GM12878 (cell line): ENCODE results near the gene LSM5. TPM values are rescaled to one million over a fixed set of nuclear protein-coding genes. Genes with fewer than 3 reads are reported as not detected.
A peak's percentile ranks its signal among the peaks of the same experiment; 100 is the strongest.

Source experiments
- BACH1 ChIP-seq: fragments of 450-650 bp; IDR thresholded peaks from 2 replicates; pipeline ENCODE4 v1.6.1; 2017; ENCODE audit warnings: mild to moderate bottlenecking, borderline replicate concordance
- BCL3 ChIP-seq: IDR thresholded peaks from 2 replicates; pipeline ENCODE4 v1.6.1; 2011; ENCODE audit warnings: borderline replicate concordance, low read depth, mild to moderate bottlenecking, moderate library complexity, low read length; ENCODE audit not compliant: insufficient read depth, poor library complexity, severe bottlenecking
- BCLAF1 ChIP-seq: fragments of 450-650 bp; IDR thresholded peaks from 2 replicates; pipeline ENCODE4 v1.6.1; 2017; ENCODE audit warnings: antibody characterized with exemption, mild to moderate bottlenecking, moderate library complexity
- CBFB ChIP-seq: IDR thresholded peaks from 2 replicates; pipeline ENCODE4 v1.6.1; 2016; ENCODE audit warnings: antibody characterized with exemption, low read depth
- CHD4 ChIP-seq: fragments of 200-600 bp; sonication (generic); IDR thresholded peaks from 2 replicates; pipeline ENCODE4 v1.6.1; 2016; ENCODE audit warnings: mild to moderate bottlenecking
- JUNB ChIP-seq: IDR thresholded peaks from 2 replicates; pipeline ENCODE4 v1.6.1; 2016; ENCODE audit warnings: antibody characterized with exemption, mild to moderate bottlenecking
- NBN ChIP-seq: fragments of 450-650 bp; IDR thresholded peaks from 2 replicates; pipeline ENCODE4 v1.6.1; 2016
- NFYA ChIP-seq: IDR thresholded peaks from 2 replicates; pipeline ENCODE4 v1.6.1; 2011; ENCODE audit warnings: low read depth, mild to moderate bottlenecking, low read length, improper control_type of control experiment, borderline replicate concordance
- NFYB ChIP-seq: IDR thresholded peaks from 2 replicates; pipeline ENCODE4 v1.6.1; 2011; ENCODE audit warnings: low read depth, mild to moderate bottlenecking, low read length, improper control_type of control experiment, moderate library complexity; ENCODE audit not compliant: insufficient read depth
- POU2F2 ChIP-seq: IDR thresholded peaks from 3 replicates; pipeline ENCODE4 v1.6.1; 2011; ENCODE audit warnings: low read depth, mild to moderate bottlenecking, low read length, borderline replicate concordance
- SIX5 ChIP-seq: IDR thresholded peaks from 2 replicates; pipeline ENCODE4 v1.6.1; 2011; ENCODE audit warnings: mild to moderate bottlenecking, low read depth, low read length, moderate library complexity; ENCODE audit not compliant: severe bottlenecking
- SUPT20H ChIP-seq: IDR thresholded peaks from 2 replicates; pipeline ENCODE4 v1.6.1; 2011; ENCODE audit warnings: low read depth, mild to moderate bottlenecking, low read length, moderate library complexity, borderline replicate concordance; ENCODE audit not compliant: control insufficient read depth
- TCF3 ChIP-seq: IDR thresholded peaks from 2 replicates; pipeline ENCODE4 v1.6.1; 2012; ENCODE audit warnings: low read depth, mild to moderate bottlenecking, low read length, borderline replicate concordance; ENCODE audit not compliant: insufficient read depth
- USF1 ChIP-seq: IDR thresholded peaks from 2 replicates; pipeline ENCODE4 v1.6.1; 2011; ENCODE audit warnings: borderline replicate concordance, low read depth, mild to moderate bottlenecking, moderate library complexity, mixed read lengths, low read length; ENCODE audit not compliant: insufficient read depth; ENCODE audit errors: extremely low read length
- polyA plus RNA-seq, 11 experiments: library from polyadenylated mRNA; depleted of rRNA in 4 of 11; unstranded in 6 of 11; stranded (reverse) in 5 of 11; fragments of >200 nt; fragmentation: Nextera tagmentation in 4 of 11; fragmentation: Illumina TruSeq in 1 of 11; extraction: Ambion mirVana in 4 of 11; extraction: Trizol in 1 of 11; gene quantifications; 1 replicate in 1 of 11; 2 replicates in 10 of 11; pipeline versions ENCODE4 v1.2.1 to v1.2.3, GENCODE V29; 2011 to 2016; ENCODE audit warnings: inconsistent platforms in 2 of 11, missing spikeins in 2 of 11, low read depth in 1 of 11
- total RNA-seq, 4 experiments: library from RNA; depleted of rRNA in 3 of 4; stranded (reverse); fragments of >200 nt in 3 of 4; fragmentation: Illumina TruSeq in 1 of 4; extraction: Trizol in 1 of 4; gene quantifications; 2 replicates each; pipeline versions ENCODE4 v1.2.1 to v1.2.3, GENCODE V29; 2013 to 2021
- TF ChIP-seq, protein P1 (sequence below): IDR thresholded peaks from 2 replicates; pipeline ENCODE4 v1.6.1; 2012; ENCODE audit warnings: improper control_type of control experiment, low read depth, low read length; ENCODE audit not compliant: insufficient replicate concordance
- TF ChIP-seq, protein P2 (sequence below): IDR thresholded peaks from 2 replicates; pipeline ENCODE4 v1.6.1; 2012; ENCODE audit warnings: low read depth, low read length, improper control_type of control experiment

Gene LSM5
- total and polyA plus RNA-seq, 10 of the 15 experiments (the other 5 are each of a cell fraction or from before 2014, with no cell fraction given), result 29.4 to 538 (median 145) TPM

- peak; percentile 88 for TF ChIP-seq USF1
- TF ChIP-seq JUNB, result no peak
- peak; percentile 63; the same call in 1 of the 2 replicates for TF ChIP-seq TCF3
- TF ChIP-seq CBFB, result no peak; the same call in 1 of the 2 replicates
- peak; percentile 83 for TF ChIP-seq BACH1
- TF ChIP-seq, protein P1, sequence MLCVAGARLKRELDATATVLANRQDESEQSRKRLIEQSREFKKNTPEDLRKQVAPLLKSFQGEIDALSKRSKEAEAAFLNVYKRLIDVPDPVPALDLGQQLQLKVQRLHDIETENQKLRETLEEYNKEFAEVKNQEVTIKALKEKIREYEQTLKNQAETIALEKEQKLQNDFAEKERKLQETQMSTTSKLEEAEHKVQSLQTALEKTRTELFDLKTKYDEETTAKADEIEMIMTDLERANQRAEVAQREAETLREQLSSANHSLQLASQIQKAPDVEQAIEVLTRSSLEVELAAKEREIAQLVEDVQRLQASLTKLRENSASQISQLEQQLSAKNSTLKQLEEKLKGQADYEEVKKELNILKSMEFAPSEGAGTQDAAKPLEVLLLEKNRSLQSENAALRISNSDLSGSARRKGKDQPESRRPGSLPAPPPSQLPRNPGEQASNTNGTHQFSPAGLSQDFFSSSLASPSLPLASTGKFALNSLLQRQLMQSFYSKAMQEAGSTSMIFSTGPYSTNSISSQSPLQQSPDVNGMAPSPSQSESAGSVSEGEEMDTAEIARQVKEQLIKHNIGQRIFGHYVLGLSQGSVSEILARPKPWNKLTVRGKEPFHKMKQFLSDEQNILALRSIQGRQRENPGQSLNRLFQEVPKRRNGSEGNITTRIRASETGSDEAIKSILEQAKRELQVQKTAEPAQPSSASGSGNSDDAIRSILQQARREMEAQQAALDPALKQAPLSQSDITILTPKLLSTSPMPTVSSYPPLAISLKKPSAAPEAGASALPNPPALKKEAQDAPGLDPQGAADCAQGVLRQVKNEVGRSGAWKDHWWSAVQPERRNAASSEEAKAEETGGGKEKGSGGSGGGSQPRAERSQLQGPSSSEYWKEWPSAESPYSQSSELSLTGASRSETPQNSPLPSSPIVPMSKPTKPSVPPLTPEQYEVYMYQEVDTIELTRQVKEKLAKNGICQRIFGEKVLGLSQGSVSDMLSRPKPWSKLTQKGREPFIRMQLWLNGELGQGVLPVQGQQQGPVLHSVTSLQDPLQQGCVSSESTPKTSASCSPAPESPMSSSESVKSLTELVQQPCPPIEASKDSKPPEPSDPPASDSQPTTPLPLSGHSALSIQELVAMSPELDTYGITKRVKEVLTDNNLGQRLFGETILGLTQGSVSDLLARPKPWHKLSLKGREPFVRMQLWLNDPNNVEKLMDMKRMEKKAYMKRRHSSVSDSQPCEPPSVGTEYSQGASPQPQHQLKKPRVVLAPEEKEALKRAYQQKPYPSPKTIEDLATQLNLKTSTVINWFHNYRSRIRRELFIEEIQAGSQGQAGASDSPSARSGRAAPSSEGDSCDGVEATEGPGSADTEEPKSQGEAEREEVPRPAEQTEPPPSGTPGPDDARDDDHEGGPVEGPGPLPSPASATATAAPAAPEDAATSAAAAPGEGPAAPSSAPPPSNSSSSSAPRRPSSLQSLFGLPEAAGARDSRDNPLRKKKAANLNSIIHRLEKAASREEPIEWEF, result no peak
- TF ChIP-seq NFYA, result no peak
- TF ChIP-seq NBN, result peak; percentile 52
- TF ChIP-seq BCL3, result peak; percentile 34
- peak; percentile 63; the same call in 1 of the 3 replicates for TF ChIP-seq POU2F2
- TF ChIP-seq BCLAF1, result no peak
- TF ChIP-seq CHD4, result no peak
- TF ChIP-seq SUPT20H, result no peak
- no peak for TF ChIP-seq SIX5
- no peak for TF ChIP-seq NFYB
- TF ChIP-seq, protein P2, sequence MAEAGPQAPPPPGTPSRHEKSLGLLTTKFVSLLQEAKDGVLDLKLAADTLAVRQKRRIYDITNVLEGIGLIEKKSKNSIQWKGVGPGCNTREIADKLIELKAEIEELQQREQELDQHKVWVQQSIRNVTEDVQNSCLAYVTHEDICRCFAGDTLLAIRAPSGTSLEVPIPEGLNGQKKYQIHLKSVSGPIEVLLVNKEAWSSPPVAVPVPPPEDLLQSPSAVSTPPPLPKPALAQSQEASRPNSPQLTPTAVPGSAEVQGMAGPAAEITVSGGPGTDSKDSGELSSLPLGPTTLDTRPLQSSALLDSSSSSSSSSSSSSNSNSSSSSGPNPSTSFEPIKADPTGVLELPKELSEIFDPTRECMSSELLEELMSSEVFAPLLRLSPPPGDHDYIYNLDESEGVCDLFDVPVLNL, result no peak
Observed at GRCh38 chr7:32495298-32496051, 5.3 kb upstream of the LSM5 start, which contains the start of gene AVL9 (continued).
